ENCODE measurements around the gene GAMT.
"Not testable (repeated sequence)": the region's sequence is repeated elsewhere in the genome, so short reads cannot be mapped to it uniquely, and the experiment has no call there.

Gene GAMT

GRCh38 chr19:1433119-1434039 lies 32.0 kb upstream of the GAMT start:
- no peak for DNase-seq

GRCh38 chr19:1432507-1432887 lies 31.2 kb upstream of the GAMT start:
- DNase-seq: no peak

DNA sequence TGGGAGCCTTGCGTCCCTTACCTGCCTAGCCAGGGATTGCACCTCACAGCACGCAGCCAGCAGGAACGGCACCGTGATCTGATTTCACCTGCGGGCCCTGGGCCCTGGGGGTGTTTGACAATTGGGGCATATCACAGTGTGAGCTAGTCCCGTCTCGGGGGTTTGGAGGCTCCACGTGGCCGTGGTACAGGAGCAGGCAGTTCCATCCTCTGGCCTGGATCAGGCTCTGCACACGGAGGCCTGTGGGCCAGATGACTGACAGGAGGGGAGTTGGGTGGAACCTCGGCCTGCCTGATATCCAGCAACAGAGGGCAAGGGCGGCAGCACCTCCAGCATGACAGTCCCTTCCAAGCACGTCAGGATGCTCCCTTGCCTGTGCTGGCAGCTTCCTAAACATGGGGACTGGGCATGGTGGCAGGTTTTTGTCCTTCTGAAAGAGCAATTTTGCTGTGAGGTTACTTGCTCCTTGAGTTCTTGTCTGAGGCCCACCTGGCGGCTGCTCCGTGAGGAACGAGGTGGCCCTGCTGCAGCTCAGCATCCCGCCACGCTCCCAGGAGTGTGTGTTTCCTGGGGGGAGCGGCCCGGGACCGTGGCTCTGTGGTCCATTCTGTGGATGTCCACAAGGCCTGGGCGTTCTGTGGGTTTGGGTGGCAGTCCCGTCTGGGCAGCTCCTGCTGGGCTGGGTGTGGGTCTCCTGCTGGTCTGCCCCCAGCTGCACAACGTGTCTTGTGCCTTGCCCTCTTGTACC lies 30.6 kb upstream of the GAMT start:
- no peak for DNase-seq

DNA sequence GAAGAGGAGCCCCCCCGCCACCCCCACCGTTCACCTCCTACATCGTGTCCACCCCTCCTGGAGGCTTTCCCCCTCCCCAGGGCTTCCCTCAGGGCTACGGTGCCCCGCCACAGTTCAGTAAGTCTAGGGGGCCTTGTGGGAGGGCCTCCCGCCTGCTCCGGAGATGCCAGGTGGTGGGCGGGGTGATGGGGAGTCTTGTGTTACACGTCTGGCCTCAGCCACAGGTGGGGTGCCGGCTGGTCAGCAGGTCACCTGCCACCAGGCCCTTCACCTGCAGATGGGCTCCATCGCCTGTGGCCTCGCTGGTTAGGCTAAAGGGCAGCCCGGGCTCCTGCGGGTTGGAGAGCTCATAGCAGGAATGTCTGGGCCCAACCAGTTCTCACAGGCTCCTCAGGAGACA lies 28.9 kb upstream of the GAMT start:
- no peak for DNase-seq

DNA sequence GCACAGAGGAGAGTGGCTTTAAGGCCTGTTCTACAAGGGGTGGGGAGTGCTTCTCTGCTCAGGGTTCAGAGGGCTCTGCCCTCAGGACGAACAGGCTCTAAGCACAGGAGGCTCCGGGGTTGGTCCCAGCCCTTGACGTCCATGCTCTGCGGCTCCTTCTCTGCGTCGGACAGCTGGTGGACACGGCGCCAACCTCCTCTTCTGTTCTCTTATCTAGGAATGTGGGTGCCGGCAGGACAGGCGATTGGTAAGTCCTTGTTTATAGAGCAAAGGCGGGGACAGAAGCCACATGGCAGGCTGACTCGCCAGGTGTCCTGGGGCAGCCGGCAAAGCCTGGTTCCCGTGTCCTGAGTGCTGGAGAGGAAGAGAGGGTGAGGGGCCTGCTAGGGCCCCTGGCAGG lies 28.4 kb upstream of the GAMT start:
- no peak for DNase-seq

DNA sequence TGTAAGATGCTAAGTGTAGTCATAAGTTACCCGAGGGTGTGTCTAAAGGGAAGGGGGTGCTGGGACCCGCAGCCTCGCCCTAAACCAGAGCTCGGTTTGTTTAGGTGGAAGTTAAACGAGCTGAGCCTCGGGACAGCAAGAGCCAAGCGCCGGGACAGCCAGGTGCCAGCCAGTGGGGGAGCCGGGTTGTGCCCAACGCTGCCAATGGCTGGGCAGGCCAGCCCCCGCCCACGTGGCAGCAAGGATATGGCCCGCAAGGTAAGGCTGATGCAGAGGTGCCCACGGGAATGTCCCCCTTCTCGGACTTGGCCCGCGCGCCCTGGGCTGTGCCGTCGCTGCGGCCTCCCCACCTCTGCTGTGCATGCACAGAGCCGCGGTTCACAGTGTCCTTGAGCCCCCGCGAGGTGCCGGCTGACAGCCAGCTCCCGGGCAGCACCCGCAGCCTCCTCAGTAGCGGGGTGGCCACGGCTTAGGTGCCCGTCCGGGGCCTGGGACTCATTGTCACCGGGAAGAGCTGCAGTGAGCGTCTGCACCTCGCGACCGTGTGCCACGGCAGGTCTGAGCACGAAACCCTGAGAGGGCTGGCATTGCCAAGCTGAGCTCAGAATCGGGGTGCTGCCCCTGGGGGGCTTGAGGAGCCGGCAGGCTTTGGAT lies 27.5 kb upstream of the GAMT start:
- no peak for DNase-seq

GRCh38 chr19:1427221-1427920 lies 26.0 kb upstream of the GAMT start:
- no peak for DNase-seq

DNA sequence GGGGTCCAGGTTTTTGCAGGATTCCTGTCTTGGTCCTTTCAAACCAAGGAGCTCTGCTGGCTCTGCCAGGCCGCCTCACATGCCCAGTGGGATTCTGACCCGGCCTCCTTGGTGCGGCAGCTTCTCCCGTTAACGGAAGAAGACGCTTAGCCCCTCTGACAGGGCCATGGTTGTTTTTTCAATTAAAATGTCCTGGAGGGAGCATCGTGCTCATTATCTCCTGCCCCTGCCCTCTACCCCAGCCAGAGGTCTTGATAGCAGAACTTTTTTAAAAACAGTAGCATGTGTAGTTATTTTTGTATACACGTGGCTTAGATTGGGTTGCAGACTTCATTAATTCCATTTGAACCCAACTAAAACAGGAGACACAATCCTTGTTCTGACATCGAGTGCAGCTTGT lies 25.4 kb upstream of the GAMT start:
- no peak for DNase-seq

- DNase-seq: no peak
Observed at GRCh38 chr19:1425902-1426301, 24.6 kb upstream of the GAMT start.

DNA sequence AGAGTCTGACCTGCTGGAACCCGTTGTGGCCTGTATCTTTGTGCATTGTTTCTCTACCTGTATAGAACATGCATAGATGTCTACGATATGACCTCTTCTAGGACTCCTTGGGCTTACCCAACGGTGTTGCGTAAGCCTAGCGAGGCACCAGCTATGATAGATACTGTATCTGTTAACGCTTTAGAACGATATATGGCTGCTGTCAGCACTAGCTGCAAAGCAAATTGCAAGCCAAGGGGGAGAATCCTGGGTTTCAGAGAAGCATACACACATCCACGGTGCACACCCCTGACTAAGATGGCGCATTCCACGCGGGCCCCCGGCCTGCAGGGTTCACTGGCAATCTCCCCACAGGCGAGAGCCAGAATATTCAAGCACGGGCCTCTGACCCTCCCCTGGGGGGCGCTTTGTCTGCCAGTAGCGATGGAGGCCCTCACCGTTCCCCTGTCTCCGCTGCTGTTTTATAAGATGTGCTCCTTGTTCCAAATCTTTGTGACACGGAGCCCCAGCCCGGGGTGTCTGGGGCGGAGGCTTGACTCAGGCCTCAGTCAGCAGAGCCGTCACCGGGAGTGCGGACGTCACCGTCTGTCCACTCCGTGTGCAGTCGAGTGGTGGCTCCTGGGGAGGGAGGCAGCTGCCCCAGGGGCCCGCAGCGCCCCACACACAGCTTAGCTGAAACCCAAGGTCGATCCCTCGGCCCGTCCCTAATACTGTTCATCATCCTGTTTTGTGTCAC lies 23.9 kb upstream of the GAMT start:
- no peak for DNase-seq

DNA sequence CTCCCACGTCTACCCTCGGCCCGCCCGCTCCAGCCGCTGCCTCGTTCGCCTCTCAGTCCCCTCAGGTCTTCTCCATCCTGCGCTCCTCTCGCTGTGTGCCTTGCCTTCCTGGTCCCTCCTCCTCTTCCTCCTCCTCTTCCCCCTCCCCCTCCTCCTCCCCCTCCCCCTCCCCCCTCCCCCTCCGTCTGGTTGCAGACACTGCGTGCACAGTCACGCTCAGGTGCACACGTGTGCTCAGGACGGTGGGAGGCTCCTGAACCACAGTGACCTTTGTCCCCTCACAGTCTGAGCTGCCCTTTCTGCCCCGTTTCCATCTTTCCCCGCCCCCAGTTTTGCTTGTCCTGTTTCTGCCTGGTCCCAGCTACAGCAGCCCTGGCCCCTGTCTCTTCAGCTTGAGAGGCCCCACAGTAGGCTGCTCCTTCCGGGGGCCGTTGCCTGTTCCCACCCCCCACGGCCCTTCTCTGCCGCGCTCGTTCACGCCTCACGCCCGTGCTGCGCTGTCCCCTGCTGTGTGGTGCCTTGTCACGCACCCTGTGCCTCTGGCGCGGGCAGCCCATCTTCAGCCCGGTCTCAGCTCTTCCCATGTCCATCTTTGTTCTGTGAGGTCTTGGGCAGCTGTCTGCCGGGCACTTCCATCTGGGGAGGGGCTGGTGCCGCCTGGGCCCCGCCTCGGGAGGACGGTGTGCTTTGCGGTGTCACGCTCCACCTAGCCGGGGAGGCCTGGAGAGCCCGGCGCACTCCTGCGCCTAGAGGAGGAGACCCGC lies 23.0 kb upstream of the GAMT start:
- no peak for DNase-seq

GRCh38 chr19:1423436-1424191 lies 22.3 kb upstream of the GAMT start:
- no peak for DNase-seq

DNA sequence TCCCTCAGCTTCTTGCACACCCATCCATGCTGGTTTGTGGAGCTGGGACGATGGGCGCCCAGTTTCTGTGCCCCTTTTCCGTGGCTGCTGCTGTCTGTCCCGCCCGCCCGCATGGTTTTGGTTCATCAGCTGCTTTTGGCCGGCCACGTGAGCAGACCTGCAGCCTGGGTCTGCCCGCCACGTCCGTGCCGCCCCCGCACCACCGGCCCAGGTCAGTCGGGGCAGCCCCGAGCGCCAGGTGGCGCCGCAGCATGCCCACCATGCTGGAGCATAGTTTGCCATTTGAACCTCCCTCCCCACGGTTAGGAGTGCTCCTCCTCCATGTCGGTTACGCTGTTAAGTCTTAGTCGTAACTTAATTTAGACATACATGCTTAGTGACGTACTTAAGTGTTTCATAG lies 21.6 kb upstream of the GAMT start:
- no peak for DNase-seq

- no peak for DNase-seq
Observed at GRCh38 chr19:1422360-1422759, 21.0 kb upstream of the GAMT start.

- no peak for DNase-seq
Observed at GRCh38 chr19:1421958-1422305, 20.6 kb upstream of the GAMT start.

DNA sequence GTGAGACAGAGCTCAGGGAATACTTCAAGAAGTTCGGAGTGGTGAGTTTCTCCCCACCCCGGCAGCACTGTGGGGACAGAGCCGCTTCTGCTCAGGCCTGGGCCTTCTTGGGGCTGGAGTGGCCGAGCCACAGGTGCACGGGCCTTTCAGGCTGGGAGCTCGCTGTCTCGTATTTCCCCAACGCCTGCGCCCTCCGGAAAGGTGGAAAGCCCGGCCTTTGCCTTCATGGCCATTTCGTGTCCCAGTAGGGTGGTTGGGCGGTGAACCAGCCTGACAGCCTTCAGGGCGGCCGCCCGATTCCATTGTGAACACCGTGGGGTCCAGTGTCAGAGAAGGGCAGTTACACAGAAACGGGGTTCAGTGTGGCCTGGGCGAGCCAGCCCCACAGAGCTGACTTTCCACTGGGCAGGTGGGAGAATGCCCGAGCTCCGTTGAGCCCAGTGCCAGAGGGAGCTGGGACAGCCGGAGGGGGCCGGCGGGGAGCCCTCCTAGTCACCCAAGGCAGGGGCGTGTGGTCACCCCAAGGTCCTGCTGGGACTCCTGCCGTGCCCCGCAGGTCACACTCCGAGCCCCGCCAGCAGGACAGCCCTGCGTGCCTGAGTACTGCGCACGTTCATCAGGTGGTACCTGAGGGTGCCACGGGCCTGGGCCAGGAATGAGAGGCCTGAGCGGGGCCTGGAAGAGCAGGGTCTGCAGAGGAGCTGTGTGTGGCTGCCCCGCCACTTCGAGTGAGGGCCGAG lies 20.0 kb upstream of the GAMT start:
- no peak for DNase-seq

- DNase-seq: no peak
Observed at GRCh38 chr19:1420590-1420989, 19.2 kb upstream of the GAMT start.

DNA sequence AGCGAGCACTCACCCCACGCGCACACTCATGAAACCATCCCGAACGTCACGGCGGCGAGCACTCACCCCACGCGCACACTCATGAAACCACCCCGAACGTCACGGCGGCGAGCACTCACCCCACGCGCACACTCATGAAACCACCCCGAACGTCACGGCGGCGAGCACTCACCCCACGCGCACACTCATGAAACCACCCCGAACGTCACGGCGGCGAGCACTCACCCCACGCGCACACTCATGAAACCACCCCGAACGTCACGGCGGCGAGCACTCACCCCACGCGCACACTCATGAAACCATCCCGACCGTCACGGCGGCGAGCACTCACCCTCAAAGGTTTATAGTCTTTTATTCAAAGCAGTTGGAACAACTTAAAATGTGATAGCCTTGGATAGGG lies 18.7 kb upstream of the GAMT start:
- not testable (repeated sequence) for DNase-seq

GRCh38 chr19:1418951-1419738 lies 17.8 kb upstream of the GAMT start:
- DNase-seq: no peak

GRCh38 chr19:1418496-1418775 lies 17.1 kb upstream of the GAMT start:
- DNase-seq: no peak

Data from NCI-H510A treated with DMSO at 0.1 percent for 48 hours (cell line).